HG03064 (cell line): ENCODE results near the gene ARL6IP1.
"Not testable (repeated sequence)": the region's sequence is repeated elsewhere in the genome, so short reads cannot be mapped to it uniquely, and the experiment has no call there.

Experiments
- ATAC-seq: cut with Tn5 transposase; IDR thresholded peaks from one replicate; pipeline ENCODE4 v1.9.1; 2021; ENCODE audit warnings: low read depth; ENCODE audit not compliant: unreplicated experiment

Gene ARL6IP1

GRCh38 chr16:18767217-18767616 is 34.1 kb downstream of the ARL6IP1 start:
- not testable (repeated sequence) for ATAC-seq

- ATAC-seq = not testable (repeated sequence)
These were observed 38.6 kb downstream of the ARL6IP1 start for GRCh38 chr16:18762713-18763112.

- not testable (repeated sequence) for ATAC-seq
These were observed 41.5 kb downstream of the ARL6IP1 start for GRCh38 chr16:18759598-18760520.

- not testable (repeated sequence) for ATAC-seq
These were observed 43.2 kb downstream of the ARL6IP1 start for GRCh38 chr16:18757960-18758660.

GRCh38 chr16:18756639-18757038 is 44.7 kb downstream of the ARL6IP1 start:
- ATAC-seq = not testable (repeated sequence)

GRCh38 chr16:18742870-18743269 is 58.5 kb downstream of the ARL6IP1 start:
- not testable (repeated sequence) for ATAC-seq
